DND-41 (cell line): Measurements from ENCODE around the gene VWA5B1.

Experiments used
- CTCF ChIP-seq: IDR thresholded peaks from 2 replicates; pipeline ENCODE4 v1.5.1; 2012; ENCODE audit warnings: borderline replicate concordance, low read length, moderate library complexity, mild to moderate bottlenecking; ENCODE audit not compliant: poor library complexity, severe bottlenecking; ENCODE audit errors: extremely low read depth
- EZH2 ChIP-seq: IDR thresholded peaks from 3 replicates; pipeline ENCODE4 v1.6.1; 2012; ENCODE audit warnings: borderline replicate concordance, low read depth, mild to moderate bottlenecking, moderate library complexity, low read length, inconsistent platforms; ENCODE audit not compliant: severe bottlenecking

DNA sequence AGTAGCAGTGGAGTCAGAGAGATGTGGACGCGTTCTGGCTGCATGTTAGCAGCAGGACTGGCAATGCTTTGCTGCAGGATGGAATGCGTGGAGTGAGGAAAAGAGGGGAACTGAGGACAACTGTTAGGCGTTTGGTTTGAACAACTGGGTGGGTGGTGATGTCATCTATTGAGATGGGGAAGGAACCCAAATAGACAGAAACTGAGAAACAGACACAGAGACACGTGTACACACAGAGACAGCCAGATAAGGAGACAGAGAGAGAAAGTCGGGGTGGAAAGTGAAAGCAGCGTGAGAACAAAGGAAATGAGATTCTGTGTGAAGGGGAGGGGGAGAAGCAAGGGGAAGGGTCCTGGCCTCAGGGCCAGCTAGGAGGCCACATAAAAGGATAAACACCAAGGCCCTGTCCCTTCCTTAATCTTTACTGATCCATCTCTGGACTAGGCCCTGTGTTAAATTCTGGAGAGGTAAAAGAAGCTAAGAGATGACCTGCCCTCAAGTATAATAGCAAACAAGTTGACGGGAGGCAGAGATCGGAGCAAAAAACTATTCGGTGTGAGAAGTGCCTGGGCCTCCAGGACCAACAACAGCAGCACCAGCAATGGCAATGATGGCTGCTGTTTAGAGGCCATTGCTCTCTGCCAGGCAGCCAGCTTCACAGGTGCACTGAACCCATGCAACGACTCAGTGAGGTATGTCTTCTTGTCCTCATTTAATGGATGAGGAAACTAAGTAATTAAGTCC lies 31.6 kb downstream of the VWA5B1 start:
- TF ChIP-seq CTCF (no peak), EZH2 (no peak)
